GM23248 (cell line): ENCODE measurements around the gene FASLG. TPM values are rescaled to one million over a fixed set of nuclear protein-coding genes. Genes with fewer than 3 reads are reported as not detected.

Experiments
- DNase-seq: peaks from one replicate; pipeline ENCODE4 v3.0.0-alpha.2; 2015
- H2AFZ ChIP-seq: fragments of 200-600 bp; sonication (generic); 2 replicates; pipeline ENCODE4 v1.6.1; 2016; ENCODE audit warnings: antibody characterized with exemption
- H3F3A ChIP-seq: fragments of 200-600 bp; sonication (generic); 2 replicates; pipeline ENCODE4 v1.6.1; 2016; ENCODE audit warnings: mild to moderate bottlenecking, antibody characterized with exemption, mixed run types; ENCODE audit not compliant: insufficient read depth
- H3K27ac ChIP-seq: fragments of 200-600 bp; sonication (generic); 2 replicates; pipeline ENCODE4 v1.5.1; 2016; ENCODE audit warnings: mild to moderate bottlenecking
- H3K27me3 ChIP-seq: fragments of 200-600 bp; sonication (generic); replicated peaks from 2 replicates; pipeline ENCODE4 v1.6.1; 2016; ENCODE audit warnings: mild to moderate bottlenecking; ENCODE audit not compliant: insufficient read depth
- H3K36me3 ChIP-seq: fragments of 200-600 bp; sonication (generic); 2 replicates; pipeline ENCODE4 v1.6.1; 2016; ENCODE audit warnings: low read depth, mild to moderate bottlenecking
- H3K4me1 ChIP-seq: fragments of 200-600 bp; sonication (generic); 2 replicates; pipeline ENCODE4 v1.6.1; 2016; ENCODE audit warnings: mild to moderate bottlenecking; ENCODE audit not compliant: insufficient read depth
- H3K4me2 ChIP-seq: fragments of 200-600 bp; sonication (generic); one replicate; pipeline ENCODE4 v1.6.1; 2016; ENCODE audit warnings: mild to moderate bottlenecking; ENCODE audit not compliant: unreplicated experiment
- H3K4me3 ChIP-seq: fragments of 200-600 bp; sonication (generic); 2 replicates; pipeline ENCODE4 v1.5.1; 2016; ENCODE audit warnings: mild to moderate bottlenecking
- H3K79me2 ChIP-seq: fragments of 200-600 bp; sonication (generic); 2 replicates; pipeline ENCODE4 v1.6.1; 2016; ENCODE audit warnings: mild to moderate bottlenecking; ENCODE audit not compliant: insufficient read depth
- H3K9ac ChIP-seq: fragments of 200-600 bp; sonication (generic); 2 replicates; pipeline ENCODE4 v1.6.1; 2016; ENCODE audit warnings: mild to moderate bottlenecking
- H3K9me2 ChIP-seq: fragments of 200-600 bp; sonication (generic); 2 replicates; pipeline ENCODE4 v1.6.1; 2016; ENCODE audit warnings: mixed run types, mild to moderate bottlenecking, moderate library complexity; ENCODE audit not compliant: insufficient read depth
- H3K9me3 ChIP-seq: fragments of 200-600 bp; sonication (generic); one replicate; pipeline ENCODE4 v1.6.1; 2017; ENCODE audit warnings: low read depth
- H4K20me1 ChIP-seq: fragments of 200-600 bp; sonication (generic); 2 replicates; pipeline ENCODE4 v1.6.0; 2016; ENCODE audit not compliant: insufficient read depth
- EZH2 ChIP-seq: fragments of 200-600 bp; sonication (generic); IDR thresholded peaks from 2 replicates; pipeline ENCODE4 v1.6.1; 2018; ENCODE audit warnings: antibody characterized with exemption, mild to moderate bottlenecking; ENCODE audit not compliant: insufficient read depth, poor library complexity, severe bottlenecking
- EZH2phosphoT487 ChIP-seq: fragments of 200-600 bp; sonication (generic); IDR thresholded peaks from 2 replicates; pipeline ENCODE4 v1.6.1; 2018; ENCODE audit warnings: antibody characterized with exemption, moderate library complexity, mild to moderate bottlenecking, low read depth; ENCODE audit not compliant: insufficient read depth
- WGBS, 2 experiments: methylation state at CpG; one replicate each; pipeline ENCODE4 v1.1.6; 2015 to 2017; ENCODE audit warnings: low lambda C conversion rate in 2 of 2, low coverage in 1 of 2; ENCODE audit errors: missing lambda C conversion rate in 2 of 2; 5-methylcytosine and 5-hydroxymethylcytosine counted together
- in situ Hi-C: fragments of 300-500 bp; cut with MboI; formaldehyde crosslinking; loops from 2 replicates; pipeline ENCODE4 v1.15.0; 2020
- polyA plus RNA-seq: library from polyadenylated mRNA; unstranded; fragments of >200 nt; fragmentation: Nextera tagmentation; extraction: Ambion mirVana; gene quantifications from 2 replicates; pipeline ENCODE4 v1.2.1, GENCODE V29; 2016
- total RNA-seq: library from RNA; depleted of rRNA; stranded (reverse); fragments of >200 nt; shearing (Covaris generic); gene quantifications from 2 replicates; pipeline ENCODE4 v1.2.3, GENCODE V29; 2014

FASLG gene
- total and polyA plus RNA-seq, 2 experiments from 2014 or later, result not detected

GRCh38 chr1:172646653-172647052, 12.2 kb upstream of the FASLG start:
- TF ChIP-seq EZH2phosphoT487 (no peak), EZH2 (no peak)
- H3K27ac ChIP-seq, result no peak overlapping the region
- H3F3A ChIP-seq, result no peaks in the 10 kb centered on the region
- no peaks in the 10 kb centered on the region for H3K9me2 ChIP-seq
- 48 to 74% methylated on average over 1 of the region's 1 CpG for WGBS, 2 experiments
- H4K20me1 ChIP-seq, result no peaks in the 10 kb centered on the region
- no peaks in the 10 kb centered on the region for H3K9me3 ChIP-seq
- H3K36me3 ChIP-seq, result no peaks in the 10 kb centered on the region
- no peaks in the 10 kb centered on the region for H3K79me2 ChIP-seq
- peak; percentile 17 for DNase-seq
- no peaks in the 10 kb centered on the region for H3K4me1 ChIP-seq
- no peak overlapping the region for H3K9ac ChIP-seq
- H3K4me2 ChIP-seq, result no peak overlapping the region
- no peak overlapping the region for H3K4me3 ChIP-seq
- no peaks in the 10 kb centered on the region for H3K27me3 ChIP-seq
- in situ Hi-C loops, result no loop called here
- H2AFZ ChIP-seq, result no peak overlapping the region

- no peaks in the 10 kb centered on the region for H3K27me3 ChIP-seq
- H3F3A ChIP-seq, result no peaks in the 10 kb centered on the region
- H3K27ac ChIP-seq, result no peak overlapping the region
- no peak for DNase-seq
- H3K4me3 ChIP-seq, result no peak overlapping the region
- no peaks in the 10 kb centered on the region for H3K9me3 ChIP-seq
- H3K9ac ChIP-seq, result no peak overlapping the region
- WGBS, 2 experiments, result 65 to 66% methylated on average over 8 of the region's 8 CpGs
- H3K9me2 ChIP-seq, result no peaks in the 10 kb centered on the region
- TF ChIP-seq EZH2 (no peak), EZH2phosphoT487 (no peak)
- H3K4me2 ChIP-seq, result no peak overlapping the region
- no peaks in the 10 kb centered on the region for H4K20me1 ChIP-seq
- H3K36me3 ChIP-seq, result no peaks in the 10 kb centered on the region
- H3K4me1 ChIP-seq, result no peaks in the 10 kb centered on the region
- in situ Hi-C loops, result no loop called here
- H3K79me2 ChIP-seq, result no peaks in the 10 kb centered on the region
- no peak overlapping the region for H2AFZ ChIP-seq
Observed at GRCh38 chr1:172647110-172647564, 11.8 kb upstream of the FASLG start.

GRCh38 chr1:172647987-172648386, 10.9 kb upstream of the FASLG start:
- no peaks in the 10 kb centered on the region for H3K79me2 ChIP-seq
- H3K36me3 ChIP-seq, result no peaks in the 10 kb centered on the region
- H3K9me3 ChIP-seq, result no peaks in the 10 kb centered on the region
- 0 out of 2 replicates have a peak overlapping the region, but pooled peaks have one; percentile 19 for H3K27ac ChIP-seq
- DNase-seq, result peak; percentile 46
- peaks cover 4% of the 10 kb centered on the region; the same call in 1 of the 2 replicates for H3K4me1 ChIP-seq
- no peak overlapping the region for H2AFZ ChIP-seq
- TF ChIP-seq EZH2 (no peak), EZH2phosphoT487 (no peak)
- H3F3A ChIP-seq, result no peaks in the 10 kb centered on the region
- no peak overlapping the region for H3K9ac ChIP-seq
- WGBS, 2 experiments, result 72 to 79% methylated on average over 4 of the region's 4 CpGs
- H3K4me2 ChIP-seq, result no peak overlapping the region
- H3K4me3 ChIP-seq, result no peak overlapping the region
- no peaks in the 10 kb centered on the region for H4K20me1 ChIP-seq
- in situ Hi-C loops, result no loop called here
- no peaks in the 10 kb centered on the region for H3K27me3 ChIP-seq
- no peaks in the 10 kb centered on the region for H3K9me2 ChIP-seq

- TF ChIP-seq EZH2 (no peak), EZH2phosphoT487 (no peak)
- WGBS, 2 experiments, result 95 to 99% methylated on average over 2 of the region's 2 CpGs
- no peak for DNase-seq
- H3K27ac ChIP-seq, result no peak overlapping the region
- H3K79me2 ChIP-seq, result no peaks in the 10 kb centered on the region
- peaks cover 22% of the 10 kb centered on the region for H3K4me1 ChIP-seq
- no peak overlapping the region for H3K9ac ChIP-seq
- no peak overlapping the region for H2AFZ ChIP-seq
- no peaks in the 10 kb centered on the region for H3K9me2 ChIP-seq
- H3K27me3 ChIP-seq, result no peaks in the 10 kb centered on the region
- no peaks in the 10 kb centered on the region for H3K36me3 ChIP-seq
- peaks cover 22% of the 10 kb centered on the region for H3F3A ChIP-seq
- H4K20me1 ChIP-seq, result no peaks in the 10 kb centered on the region
- in situ Hi-C loops, result no loop called here
- no peaks in the 10 kb centered on the region for H3K9me3 ChIP-seq
- no peak overlapping the region for H3K4me3 ChIP-seq
- no peak overlapping the region for H3K4me2 ChIP-seq
Observed at GRCh38 chr1:172650474-172651193, 8.3 kb upstream of the FASLG start.
